Uterus (tissue), 4 donors: Measurements from ENCODE around the gene GLP2R. TPM values are rescaled to one million over a fixed set of nuclear protein-coding genes. Genes with fewer than 3 reads are reported as not detected.

Experiments used
- DNase-seq, 2 donors: peaks; one replicate each; pipeline ENCODE4 v3.0.0-alpha.2; 2019 to 2020
- H3K27ac ChIP-seq, 2 donors: fragments of 200-600 bp; sonication (generic); 1 replicate in 1 of 2; 2 replicates in 1 of 2; pipeline ENCODE4 v1.5.1; 2016 to 2018
- H3K27me3 ChIP-seq, 2 donors: fragments of 200-600 bp; sonication (generic); one replicate each; pipeline ENCODE4 v1.5.1; 2018 to 2019; ENCODE audit warnings: control low read depth in 1 of 2
- H3K36me3 ChIP-seq, 2 donors: fragments of 200-600 bp; sonication (generic); one replicate each; pipeline ENCODE4 v1.5.1; 2019; ENCODE audit warnings: control low read depth in 1 of 2
- H3K4me1 ChIP-seq, 2 donors: fragments of 200-600 bp; sonication (generic); one replicate each; pipeline ENCODE4 v1.5.1; 2018 to 2019; ENCODE audit warnings: control low read depth in 1 of 2
- H3K4me3 ChIP-seq, 2 donors: fragments of 200-600 bp; sonication (generic); 1 replicate in 1 of 2; 2 replicates in 1 of 2; pipeline ENCODE4 v1.5.1; 2018 to 2019; ENCODE audit warnings: mild to moderate bottlenecking in 1 of 2
- H3K9me3 ChIP-seq, 2 donors: fragments of 200-600 bp; sonication (generic); one replicate each; pipeline ENCODE4 v1.5.1; 2019; ENCODE audit warnings: control low read depth in 1 of 2
- CTCF ChIP-seq, 4 experiments: fragments of 200-600 bp in 2 of 4; fragments of 450-650 bp in 2 of 4; sonication (generic) in 2 of 4; IDR thresholded peaks; one replicate each; pipeline ENCODE4 v1.5.1; 2016 to 2019; ENCODE audit warnings: antibody characterized with exemption in 4 of 4, mild to moderate bottlenecking in 2 of 4, moderate library complexity in 1 of 4
- POLR2A ChIP-seq, 2 donors: fragments of 450-650 bp; IDR thresholded peaks; one replicate each; pipeline ENCODE4 v1.6.1; 2016; ENCODE audit warnings: antibody characterized with exemption in 2 of 2, mild to moderate bottlenecking in 1 of 2, moderate library complexity in 1 of 2
- intact Hi-C: fragments of 100-400 bp; cut with DNase I; formaldehyde crosslinking; loops from one replicate; pipeline ENCODE4 v1.15.1; 2023; ENCODE audit warnings: low total_unique reads
- total RNA-seq, 4 donors: library from RNA; depleted of rRNA in 3 of 4; stranded (reverse); fragments of >200 nt in 3 of 4; gene quantifications; one replicate each; pipeline versions ENCODE4 v1.1.0 to v1.2.4, GENCODE V29; 2014 to 2023
- donor health status: DM: yes; HTN: yes; CAD: no.

Gene GLP2R
- total RNA-seq, 4 donors from 2014 or later: under 0.01 to 12.7 (median 0.43) TPM

GRCh38 chr17:9904277-9905077 lies 78.8 kb downstream of the GLP2R start:
- TF ChIP-seq CTCF (IDR thresholded peaks at IDR 0.05) (no peak), POLR2A (IDR thresholded peaks at IDR 0.05) (no peak)
- Histone ChIP-seq H3K27me3 (no peaks in the 10 kb centered on the region), H3K4me3 (no peak overlapping the region), H3K27ac (no peak overlapping the region), H3K4me1 (no peaks in the 10 kb centered on the region), H3K9me3 (no peaks in the 10 kb centered on the region), H3K36me3 (no peaks in the 10 kb centered on the region)
- no peak for DNase-seq
- intact Hi-C loops: no loop called here

GRCh38 chr17:9905078-9905415 lies 79.3 kb downstream of the GLP2R start, which contains the start of gene RCVRN:
RCVRN (minus strand) TSS chr17:9905271; CDS start chr17:9905180, 91 bp downstream.
- TF ChIP-seq CTCF (IDR thresholded peaks at IDR 0.05) (no peak), POLR2A (IDR thresholded peaks at IDR 0.05) (no peak)
- no peaks in the 10 kb centered on the region for H3K4me1 ChIP-seq
- H3K4me3 ChIP-seq: no peak within 1 kb of the TSS
- no peak for DNase-seq
- no peaks in the 10 kb centered on the region for H3K36me3 ChIP-seq
- no peak within 1 kb of the TSS for H3K27ac ChIP-seq
- intact Hi-C loops: no loop called here
- H3K27me3 ChIP-seq: no peaks in the 10 kb centered on the region
- H3K9me3 ChIP-seq: no peaks in the 10 kb centered on the region

GRCh38 chr17:9905902-9906301 lies 80.2 kb downstream of the GLP2R start:
- Histone ChIP-seq H3K9me3 (no peaks in the 10 kb centered on the region), H3K4me3 (no peak overlapping the region), H3K27ac (no peak overlapping the region), H3K4me1 (no peaks in the 10 kb centered on the region), H3K27me3 (no peaks in the 10 kb centered on the region), H3K36me3 (no peaks in the 10 kb centered on the region)
- no peak for DNase-seq
- peak in 2 of 4 experiments; percentile 25 to 27 for TF ChIP-seq CTCF (IDR thresholded peaks at IDR 0.05)
- no peak for TF ChIP-seq POLR2A (IDR thresholded peaks at IDR 0.05)
- intact Hi-C loops: no loop called here

- intact Hi-C loops: no loop called here
- H3K9me3 ChIP-seq: no peaks in the 10 kb centered on the region
- no peaks in the 10 kb centered on the region for H3K36me3 ChIP-seq
- DNase-seq: no peak
- H3K27ac ChIP-seq: no peak overlapping the region
- H3K4me3 ChIP-seq: no peak overlapping the region
- H3K4me1 ChIP-seq: no peaks in the 10 kb centered on the region
- no peaks in the 10 kb centered on the region for H3K27me3 ChIP-seq
- no peak for TF ChIP-seq POLR2A (IDR thresholded peaks at IDR 0.05)
- TF ChIP-seq CTCF (IDR thresholded peaks at IDR 0.05): no peak
Measured at GRCh38 chr17:9906616-9907015, 80.9 kb downstream of the GLP2R start.

- intact Hi-C loops: no loop called here
- no peak for DNase-seq
- TF ChIP-seq POLR2A (IDR thresholded peaks at IDR 0.05) (no peak), CTCF (IDR thresholded peaks at IDR 0.05) (no peak)
Measured at GRCh38 chr17:9907131-9907530, 81.4 kb downstream of the GLP2R start.

More at GRCh38 chr17:9907131-9907530, 81.4 kb downstream of the GLP2R start:
- H3K36me3 ChIP-seq: no peaks in the 10 kb centered on the region
- H3K4me3 ChIP-seq: no peak overlapping the region
- H3K4me1 ChIP-seq: no peaks in the 10 kb centered on the region
- H3K9me3 ChIP-seq: no peaks in the 10 kb centered on the region
- H3K27me3 ChIP-seq: no peaks in the 10 kb centered on the region
- no peak overlapping the region for H3K27ac ChIP-seq
